GM12875 (cell line): ENCODE data around the gene SPATA32.

ENCODE experiments used
- H3K4me3 ChIP-seq: one replicate; pipeline ENCODE4 v1.5.1; 2011; ENCODE audit warnings: low read depth, low read length, control low read depth
- CTCF ChIP-seq: IDR thresholded peaks from 2 replicates; pipeline ENCODE4 v1.5.1; 2011; ENCODE audit warnings: low read depth, mild to moderate bottlenecking, control low read depth, inconsistent platforms, low read length, moderate library complexity, borderline replicate concordance; ENCODE audit not compliant: insufficient read depth

The SPATA32 gene

DNA sequence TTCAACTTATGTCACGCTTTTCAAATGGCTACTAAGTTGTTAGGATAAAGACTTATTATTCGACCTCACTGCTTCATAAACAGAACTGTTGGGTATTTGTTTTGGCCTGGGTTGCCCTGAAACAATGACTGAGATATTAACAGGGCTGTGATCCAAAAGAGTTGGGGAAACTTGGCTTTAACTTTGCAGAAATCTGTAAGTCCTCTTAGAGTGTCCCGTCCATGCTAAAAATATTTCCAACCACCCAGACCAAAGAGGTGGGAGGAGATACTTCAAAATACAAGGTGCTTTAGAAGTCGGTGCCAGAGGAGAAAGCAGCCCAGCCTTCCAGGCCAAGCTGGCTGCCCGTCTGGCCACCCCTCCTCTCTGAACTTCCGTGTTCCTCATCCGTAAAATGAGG lies 16.1 kb upstream of the SPATA32 start:
- no peak overlapping the region for H3K4me3 ChIP-seq
- no peak for TF ChIP-seq CTCF

GRCh38 chr17:45277216-45277849 lies 15.4 kb upstream of the SPATA32 start:
- TF ChIP-seq CTCF: peak; percentile 78
- no peak overlapping the region for H3K4me3 ChIP-seq

GRCh38 chr17:45276031-45276430 lies 14.1 kb upstream of the SPATA32 start:
- H3K4me3 ChIP-seq: no peak overlapping the region
- TF ChIP-seq CTCF: no peak

GRCh38 chr17:45274033-45274432 lies 12.1 kb upstream of the SPATA32 start:
- TF ChIP-seq CTCF: no peak
- no peak overlapping the region for H3K4me3 ChIP-seq

GRCh38 chr17:45273551-45273957 lies 11.7 kb upstream of the SPATA32 start:
- TF ChIP-seq CTCF: no peak

GRCh38 chr17:45271603-45272002 lies 9.7 kb upstream of the SPATA32 start:
- no peak for TF ChIP-seq CTCF
- H3K4me3 ChIP-seq: no peak overlapping the region

More at GRCh38 chr17:45273551-45273957, 11.7 kb upstream of the SPATA32 start:
- H3K4me3 ChIP-seq: no peak overlapping the region

GRCh38 chr17:45270828-45271418 lies 9.0 kb upstream of the SPATA32 start:
- no peak overlapping the region for H3K4me3 ChIP-seq
- TF ChIP-seq CTCF: peak; percentile 86
